Measurements from ENCODE around the gene ITPRID2. TPM values are rescaled to one million over a fixed set of nuclear protein-coding genes. Genes with fewer than 3 reads are reported as not detected.

The ITPRID2 gene
- total and polyA plus RNA-seq, 2 experiments from 2014 or later = 15.9 to 66.5 TPM

GRCh38 chr2:181848261-181848886, 43.2 kb upstream of the ITPRID2 start:
- peaks cover 22% of the 10 kb centered on the region for H3K4me1 ChIP-seq (ENCODE audit: low read depth)
- peak in 1 of 2 donors; percentile 17 for DNase-seq (ENCODE audit: low read depth in 1 of 2, low spot score in 1 of 2)
- H3K36me3 ChIP-seq = no peaks in the 10 kb centered on the region
- H3K9me3 ChIP-seq (ENCODE audit: low read depth) = no peaks in the 10 kb centered on the region
- TF ChIP-seq CTCF (IDR thresholded peaks at IDR 0.05; ENCODE audit: low read depth, low read length) = no peak
- H3K4me3 ChIP-seq = no peak overlapping the region
- H3K27ac ChIP-seq = no peak overlapping the region
- no peaks in the 10 kb centered on the region for H3K27me3 ChIP-seq

- H3K9me3 ChIP-seq (ENCODE audit: low read depth) = no peaks in the 10 kb centered on the region
- H3K36me3 ChIP-seq = no peaks in the 10 kb centered on the region
- H3K4me3 ChIP-seq = no peak overlapping the region
- no peaks in the 10 kb centered on the region for H3K27me3 ChIP-seq
- DNase-seq (ENCODE audit: low read depth in 1 of 2, low spot score in 1 of 2) = no peak
- H3K27ac ChIP-seq = no peak overlapping the region
- H3K4me1 ChIP-seq (ENCODE audit: low read depth) = peaks cover 32% of the 10 kb centered on the region
- TF ChIP-seq CTCF (IDR thresholded peaks at IDR 0.05; ENCODE audit: low read depth, low read length) = no peak
Measured at GRCh38 chr2:181849601-181850000, 41.9 kb upstream of the ITPRID2 start.

GRCh38 chr2:181850936-181851560, 40.5 kb upstream of the ITPRID2 start:
- Histone ChIP-seq H3K27me3 (peaks cover 2% of the 10 kb centered on the region), H3K27ac (no peak overlapping the region), H3K36me3 (no peaks in the 10 kb centered on the region), H3K4me1 (ENCODE audit: low read depth) (peaks cover 33% of the 10 kb centered on the region), H3K4me3 (no peak overlapping the region), H3K9me3 (ENCODE audit: low read depth) (no peaks in the 10 kb centered on the region)
- no peak for TF ChIP-seq CTCF (IDR thresholded peaks at IDR 0.05; ENCODE audit: low read depth, low read length)
- no peak for DNase-seq (ENCODE audit: low read depth in 1 of 2, low spot score in 1 of 2)

DNA sequence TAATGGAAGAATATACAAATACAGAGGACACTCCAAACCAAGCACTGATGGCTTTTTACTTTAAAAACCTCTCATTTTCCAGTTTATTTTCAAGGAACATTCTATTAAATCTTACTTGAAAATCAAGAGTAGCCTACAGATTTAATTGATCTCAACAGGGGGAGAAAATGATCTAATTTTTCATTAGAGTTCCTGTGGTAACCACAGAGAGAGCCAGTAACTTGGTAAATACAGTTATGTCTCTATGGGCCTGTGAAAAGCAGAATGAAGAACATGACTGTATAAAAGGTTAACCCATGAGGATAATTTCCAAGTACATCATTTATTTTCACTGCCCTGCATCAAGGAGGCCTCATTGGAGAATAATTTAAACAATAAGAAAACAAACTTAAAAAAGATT, 39.8 kb upstream of the ITPRID2 start:
- Histone ChIP-seq H3K9me3 (ENCODE audit: low read depth) (no peaks in the 10 kb centered on the region), H3K27me3 (peaks cover 6% of the 10 kb centered on the region), H3K27ac (no peak overlapping the region), H3K36me3 (no peaks in the 10 kb centered on the region), H3K4me1 (ENCODE audit: low read depth) (peaks cover 33% of the 10 kb centered on the region), H3K4me3 (no peak overlapping the region)
- DNase-seq (ENCODE audit: low read depth in 1 of 2, low spot score in 1 of 2) = no peak
- no peak for TF ChIP-seq CTCF (IDR thresholded peaks at IDR 0.05; ENCODE audit: low read depth, low read length)

DNA sequence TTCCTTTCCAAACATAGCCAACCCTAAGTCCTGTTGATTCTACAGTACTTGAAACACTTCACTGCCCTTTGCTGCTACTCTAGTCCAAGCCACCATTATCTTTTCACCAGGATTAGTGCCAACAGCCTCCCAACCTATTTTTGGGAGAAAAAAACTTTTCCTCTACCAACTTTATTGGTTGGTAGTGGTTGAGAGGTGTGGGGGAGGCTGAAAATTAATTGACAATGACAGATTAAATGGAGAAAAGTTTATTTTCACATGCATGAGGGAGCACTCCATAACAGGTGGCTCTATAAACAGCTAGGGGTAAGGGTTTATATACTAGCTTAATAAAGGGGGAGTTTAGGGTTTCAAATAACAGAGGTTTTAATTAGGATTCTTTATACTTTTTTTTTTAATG, 37.8 kb upstream of the ITPRID2 start:
- Histone ChIP-seq H3K27me3 (peaks cover 10% of the 10 kb centered on the region), H3K27ac (no peak overlapping the region), H3K4me3 (no peak overlapping the region), H3K4me1 (ENCODE audit: low read depth) (peaks cover 16% of the 10 kb centered on the region), H3K36me3 (no peaks in the 10 kb centered on the region), H3K9me3 (ENCODE audit: low read depth) (no peaks in the 10 kb centered on the region)
- TF ChIP-seq CTCF (IDR thresholded peaks at IDR 0.05; ENCODE audit: low read depth, low read length) = no peak
- peak in 1 of 2 donors; percentile 28 for DNase-seq (ENCODE audit: low read depth in 1 of 2, low spot score in 1 of 2)

Data from cardiac muscle cell (in vitro differentiated cells and primary cell).